Bronchial epithelial cell (primary cell): ENCODE results near the gene DHPS. TPM values are rescaled to one million over a fixed set of nuclear protein-coding genes. Genes with fewer than 3 reads are reported as not detected.
A peak's percentile ranks its signal among the peaks of the same experiment; 100 is the strongest.
"Not testable (repeated sequence)": the region's sequence is repeated elsewhere in the genome, so short reads cannot be mapped to it uniquely, and the experiment has no call there.

ENCODE experiments used
- DNase-seq: peaks from one replicate; pipeline ENCODE4 v3.0.0-alpha.2; 2010; ENCODE audit warnings: low read depth
- FAIRE-seq: peaks from 2 replicates; lab custom pipeline; 2011; peaks lifted over from hg19 to GRCh38; lab: Jason Lieb, UNC
- H3K27me3 ChIP-seq: 2 replicates; pipeline ENCODE4 v1.5.1; 2011; ENCODE audit warnings: low read length; ENCODE audit not compliant: control insufficient read depth, insufficient read depth
- H3K36me3 ChIP-seq: 2 replicates; pipeline ENCODE4 v1.5.1; 2011; ENCODE audit warnings: low read length; ENCODE audit not compliant: control insufficient read depth, insufficient read depth
- H3K4me3 ChIP-seq: 2 replicates; pipeline ENCODE4 v1.5.1; 2011; ENCODE audit warnings: mild to moderate bottlenecking, low read depth, low read length, control low read depth
- CTCF ChIP-seq: IDR thresholded peaks from 2 replicates; pipeline ENCODE4 v1.5.1; 2011; ENCODE audit warnings: mild to moderate bottlenecking, moderate library complexity, low read length, control low read depth, inconsistent platforms; ENCODE audit not compliant: insufficient read depth, severe bottlenecking
- total RNA-seq: library from RNA; depleted of rRNA; stranded (reverse); fragments of >200 nt; gene quantifications from 2 replicates; pipeline ENCODE4 v1.2.1, GENCODE V29; 2014

The DHPS gene
- total RNA-seq, 1 donor from 2014 or later: 94.5 TPM

DNA sequence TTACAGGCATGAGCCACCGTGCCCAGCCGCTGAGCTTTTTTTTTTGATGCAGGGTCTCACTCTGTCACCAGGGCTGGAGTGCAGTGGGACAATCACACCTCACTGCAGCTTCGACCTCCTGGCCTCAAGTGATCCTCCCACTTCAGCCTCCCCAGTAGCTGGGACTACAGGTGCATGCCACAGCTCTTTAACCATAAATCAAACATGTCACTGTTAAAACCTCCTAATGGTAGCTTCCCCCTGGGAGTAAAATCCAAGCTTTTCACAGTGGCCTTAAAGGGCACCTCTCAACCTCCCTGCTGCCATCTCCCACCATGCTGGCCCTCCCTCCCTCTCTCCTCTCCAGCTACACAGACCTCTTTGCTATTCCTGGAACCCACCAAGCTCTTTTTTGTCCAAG lies 4.2 kb upstream of the DHPS start:
- DNase-seq (no peak), FAIRE-seq (no peak)
- Histone ChIP-seq H3K36me3 (peaks cover 14% of the 10 kb centered on the region), H3K4me3 (no peak overlapping the region), H3K27me3 (no peaks in the 10 kb centered on the region)
- TF ChIP-seq CTCF: no peak

- FAIRE-seq (no peak), DNase-seq (no peak)
- peaks cover 21% of the 10 kb centered on the region for H3K36me3 ChIP-seq
- no peaks in the 10 kb centered on the region for H3K27me3 ChIP-seq
- TF ChIP-seq CTCF: no peak
- H3K4me3 ChIP-seq: no peak overlapping the region
Measured at GRCh38 chr19:12680034-12680433, 1.6 kb downstream of the DHPS start.

DNA sequence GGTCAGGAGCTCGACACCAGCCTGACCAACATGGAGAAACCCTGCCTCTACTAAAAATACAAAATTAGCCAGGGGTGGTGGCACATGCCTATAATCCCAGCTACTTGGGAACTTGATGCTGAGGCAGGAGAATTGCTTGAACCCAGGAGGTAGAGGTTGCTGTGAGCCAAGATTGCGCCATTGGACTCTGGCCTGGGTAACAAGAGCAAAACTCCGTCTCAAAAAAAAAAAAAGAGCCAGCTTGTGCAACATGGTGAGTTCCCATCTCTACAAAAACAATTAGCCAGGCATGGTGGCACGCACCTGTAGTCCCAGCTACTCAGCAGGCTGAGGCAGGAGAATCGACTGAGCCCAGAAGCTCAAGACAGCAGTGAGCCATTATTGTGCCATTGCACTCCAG lies 3.6 kb downstream of the DHPS start:
- H3K4me3 ChIP-seq, FAIRE-seq, H3K27me3 ChIP-seq, DNase-seq: not testable (repeated sequence)
- peaks cover 26% of the 10 kb centered on the region for H3K36me3 ChIP-seq

DNA sequence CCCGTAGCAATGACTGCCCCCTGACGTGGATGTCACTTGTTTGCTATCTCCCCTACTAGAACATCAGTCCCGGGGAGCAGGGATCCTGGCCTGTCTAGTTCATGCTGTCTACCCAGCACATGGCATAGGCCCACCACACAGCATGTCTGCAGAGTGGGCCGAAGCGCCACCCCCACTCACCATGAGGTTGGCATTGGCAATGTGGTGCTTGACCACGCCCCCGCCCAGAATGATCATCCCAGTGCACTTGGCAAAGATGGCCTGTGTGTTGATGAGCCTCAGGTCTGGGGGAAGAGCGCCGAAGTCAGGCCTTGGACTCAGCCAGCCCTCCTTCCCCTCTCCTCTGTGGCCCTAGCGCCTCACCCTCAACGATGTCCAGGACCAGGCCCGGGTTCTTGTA lies 4.8 kb downstream of the DHPS start:
- H3K27me3 ChIP-seq: no peaks in the 10 kb centered on the region
- H3K36me3 ChIP-seq: peaks cover 30% of the 10 kb centered on the region
- TF ChIP-seq CTCF: no peak
- no peak for FAIRE-seq
- no peak overlapping the region for H3K4me3 ChIP-seq
- no peak for DNase-seq

- FAIRE-seq (no peak), DNase-seq (peak; percentile 62)
- TF ChIP-seq CTCF: peak; percentile 94
- Histone ChIP-seq H3K4me3 (no peak overlapping the region), H3K27me3 (no peaks in the 10 kb centered on the region), H3K36me3 (peaks cover 30% of the 10 kb centered on the region)
Measured at GRCh38 chr19:12676384-12676792, 5.3 kb downstream of the DHPS start.

DNA sequence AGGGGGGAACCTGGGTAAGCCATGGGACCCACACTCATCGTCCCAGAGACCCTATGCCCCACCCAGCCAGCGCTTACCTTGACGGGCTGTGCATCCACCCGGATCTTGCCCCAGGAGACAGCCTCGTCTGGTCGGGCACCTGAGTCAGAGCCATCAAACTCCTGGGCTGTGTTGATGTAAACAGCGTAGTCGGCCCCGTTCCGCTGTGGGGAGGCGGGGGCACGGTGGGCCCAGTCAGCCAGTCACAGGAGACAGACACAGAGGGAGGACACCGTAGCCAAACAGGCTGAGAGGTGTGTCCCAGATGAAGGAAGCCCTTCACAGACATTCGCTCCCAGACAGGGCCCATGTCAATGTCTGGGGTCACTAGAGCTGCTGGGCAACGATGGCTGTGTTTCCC lies 5.7 kb downstream of the DHPS start:
- Histone ChIP-seq H3K27me3 (no peaks in the 10 kb centered on the region), H3K4me3 (no peak overlapping the region), H3K36me3 (peaks cover 30% of the 10 kb centered on the region)
- DNase-seq (no peak), FAIRE-seq (no peak)
- no peak for TF ChIP-seq CTCF
